Astrocyte of the spinal cord (primary cell): ENCODE data around the gene RBMS3.

ENCODE experiments used
- DNase-seq: peaks from one replicate; pipeline ENCODE4 v3.0.0; 2011; ENCODE audit warnings: low read depth, low spot score
- H3K4me3 ChIP-seq: 2 replicates; pipeline ENCODE4 v1.5.1; 2011; ENCODE audit warnings: low read depth, mild to moderate bottlenecking, low read length, moderate library complexity
- CTCF ChIP-seq: IDR thresholded peaks from 2 replicates; pipeline ENCODE4 v1.5.1; 2012; ENCODE audit warnings: low read depth, mild to moderate bottlenecking, low read length, inconsistent platforms
- in situ Hi-C: cut with HindIII; loops from 2 replicates; pipeline ENCODE4 v1.10.0; 2017; ENCODE audit warnings: low sequenced_read_pairs

RBMS3 gene

GRCh38 chr3:29758434-29759322 is 477.8 kb downstream of the RBMS3 start:
- in situ Hi-C loops: no loop called here
- DNase-seq: peak; percentile 85
- no peak overlapping the region for H3K4me3 ChIP-seq
- TF ChIP-seq CTCF: no peak

- peak; percentile 47 for DNase-seq
- in situ Hi-C loops: no loop called here
- H3K4me3 ChIP-seq: no peak overlapping the region
These were observed 478.7 kb downstream of the RBMS3 start for GRCh38 chr3:29759411-29760225.

GRCh38 chr3:29760226-29760685 is 479.4 kb downstream of the RBMS3 start:
- TF ChIP-seq CTCF: no peak
- H3K4me3 ChIP-seq: no peak overlapping the region
- DNase-seq: no peak
- in situ Hi-C loops: no loop called here

More at GRCh38 chr3:29759411-29760225, 478.7 kb downstream of the RBMS3 start:
- TF ChIP-seq CTCF: no peak

GRCh38 chr3:29761517-29761916 is 480.6 kb downstream of the RBMS3 start:
- TF ChIP-seq CTCF: no peak
- DNase-seq: no peak
- in situ Hi-C loops: no loop called here
- H3K4me3 ChIP-seq: no peak overlapping the region

- in situ Hi-C loops: no loop called here
- DNase-seq: no peak
- H3K4me3 ChIP-seq: no peak overlapping the region
- TF ChIP-seq CTCF: no peak
These were observed 482.2 kb downstream of the RBMS3 start for GRCh38 chr3:29763115-29763514.

GRCh38 chr3:29764041-29764440 is 483.2 kb downstream of the RBMS3 start:
- H3K4me3 ChIP-seq: no peak overlapping the region
- TF ChIP-seq CTCF: no peak
- in situ Hi-C loops: no loop called here
- DNase-seq: peak; percentile 77
